ENCODE results near the gene ATP6V0C. TPM values are rescaled to one million over a fixed set of nuclear protein-coding genes. Genes with fewer than 3 reads are reported as not detected.
A peak's percentile ranks its signal among the peaks of the same experiment; 100 is the strongest.

The ATP6V0C gene
- total RNA-seq, 8 experiments from 2014 or later, result 24.7 to 75.3 (median 47.4) TPM

DNA sequence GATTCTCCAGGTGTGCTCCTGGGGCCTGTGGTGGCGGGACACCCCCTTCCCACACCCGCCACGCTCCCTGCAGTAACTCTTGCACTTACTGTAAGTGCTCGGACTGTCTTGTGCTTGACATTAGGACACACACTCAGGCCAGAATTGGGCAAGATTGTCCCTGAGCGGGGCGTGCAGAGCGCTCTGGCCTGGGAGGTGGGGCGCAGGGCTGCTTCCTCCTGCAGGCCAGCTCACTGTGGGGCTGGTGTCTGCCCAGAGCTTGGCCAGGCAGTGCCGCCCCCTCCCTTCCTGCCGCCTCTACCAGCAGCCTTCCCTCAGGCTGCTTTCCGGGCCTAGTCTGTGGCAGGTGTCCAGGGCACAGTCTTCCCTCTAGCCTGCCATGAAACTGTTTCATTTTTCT lies 6.1 kb upstream of the ATP6V0C start:
- 98 to 100% (median 100%) methylated on average over 1 to 6 of the region's 11 CpGs; no CpG with 5 or more reads in 7 of the 10 experiments for WGBS, 10 experiments
- H3K27ac ChIP-seq, result no peak overlapping the region
- in situ Hi-C loops (cut with MboI; ENCODE audit: low pct_unique_long_range_greater_than_20kb in 2 of 9, low sequenced_read_pairs in 9 of 9, unreplicated experiment in 9 of 9), result no loop called here
- H3K4me1 ChIP-seq (replicated peaks in 1 of 2), result peaks cover 13 to 16% of the 10 kb centered on the region in 2 donors
- no peak overlapping the region for H3K4me3 ChIP-seq
- no peak for ATAC-seq (replicated peaks in 6 of 8)

DNA sequence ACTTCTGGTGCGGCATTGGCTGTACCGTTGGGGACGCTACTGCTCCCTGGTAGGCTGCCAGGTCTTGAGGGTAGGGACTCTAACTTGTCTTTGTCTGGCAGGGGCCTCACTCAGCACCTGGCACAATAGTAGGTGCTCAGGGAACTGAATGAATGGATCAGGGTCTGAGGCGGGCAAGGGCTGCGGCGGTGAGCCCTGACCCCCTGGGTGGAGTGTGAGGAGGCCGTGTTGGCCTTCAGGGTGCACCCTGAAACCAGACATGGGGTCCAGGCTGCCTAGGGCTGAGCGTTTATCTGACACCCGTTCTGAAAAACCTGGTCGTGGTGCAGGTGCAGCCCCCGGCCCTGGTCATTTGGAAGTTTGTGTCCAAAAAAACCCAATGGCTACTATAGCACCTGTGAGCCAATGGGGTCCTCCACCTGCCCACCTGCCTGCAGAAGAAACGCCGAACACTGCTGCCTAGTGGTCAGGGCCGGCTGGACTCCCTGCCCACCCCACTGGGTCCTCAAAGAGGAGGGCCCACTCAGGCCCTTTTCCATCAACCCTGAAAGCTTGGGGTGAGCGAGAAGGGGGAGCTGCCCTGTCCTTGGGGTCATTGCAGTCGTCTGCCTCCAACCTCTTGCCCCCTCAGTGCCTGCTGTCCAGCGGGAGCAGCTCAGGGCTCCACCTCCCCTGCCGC lies 4.9 kb upstream of the ATP6V0C start:
- Histone ChIP-seq H3K4me3 (no peak overlapping the region), H3K4me1 (replicated peaks in 1 of 2) (peaks cover 17% of the 10 kb centered on the region in 2 donors), H3K27ac (no peak overlapping the region)
- in situ Hi-C loops (cut with MboI; ENCODE audit: low pct_unique_long_range_greater_than_20kb in 2 of 9, low sequenced_read_pairs in 9 of 9, unreplicated experiment in 9 of 9), result no loop called here
- WGBS, 10 experiments, result 79 to 100% (median 94%) methylated on average over 1 to 11 of the region's 18 CpGs; no CpG with 5 or more reads in 6 of the 10 experiments
- ATAC-seq (replicated peaks in 6 of 8), result no peak

DNA sequence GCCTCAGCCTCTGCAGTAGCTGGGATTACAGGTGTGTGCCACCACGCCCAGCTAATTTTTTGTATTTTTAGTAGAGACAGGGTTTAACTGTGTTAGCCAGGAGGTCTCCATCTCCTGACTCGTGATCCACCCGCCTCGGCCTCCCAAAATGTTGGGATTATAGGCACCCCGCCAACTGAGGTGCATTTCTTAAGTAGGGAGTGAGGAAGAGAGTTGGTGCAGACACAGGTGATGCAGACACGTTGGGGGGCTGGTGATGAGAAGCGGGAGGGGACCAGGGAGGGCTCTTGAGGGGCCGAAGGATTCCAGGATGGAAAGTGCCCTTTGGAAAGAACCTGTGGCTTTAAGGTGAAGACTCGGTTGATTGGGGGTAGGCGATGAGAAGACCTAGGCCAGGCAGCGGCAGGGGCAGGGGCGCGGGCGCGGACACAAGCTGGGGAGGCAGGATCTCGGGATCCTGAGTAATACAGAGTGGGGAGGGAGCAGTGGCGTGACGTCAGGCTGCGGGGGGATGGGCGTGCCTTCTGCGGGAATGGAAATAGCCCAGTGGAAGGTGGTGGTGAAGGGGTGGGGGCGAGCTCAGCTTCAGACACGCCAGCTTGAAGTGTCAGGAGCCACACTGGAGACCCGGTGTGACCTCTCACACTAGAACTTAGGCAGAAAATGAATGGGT lies 2.5 kb upstream of the ATP6V0C start:
- 20 to 100% (median 47%) methylated on average over 1 to 3 of the region's 24 CpGs; no CpG with 5 or more reads in 7 of the 10 experiments for WGBS, 10 experiments
- in situ Hi-C loops (cut with MboI; ENCODE audit: low pct_unique_long_range_greater_than_20kb in 2 of 9, low sequenced_read_pairs in 9 of 9, unreplicated experiment in 9 of 9), result no loop called here
- Histone ChIP-seq H3K4me3 (no peak overlapping the region), H3K4me1 (replicated peaks in 1 of 2) (peaks cover 26 to 28% of the 10 kb centered on the region in 2 donors), H3K27ac (no peak overlapping the region)
- peak in 7 of 8 experiments; percentile 5 to 26 (median 16) for ATAC-seq (replicated peaks in 6 of 8)

DNA sequence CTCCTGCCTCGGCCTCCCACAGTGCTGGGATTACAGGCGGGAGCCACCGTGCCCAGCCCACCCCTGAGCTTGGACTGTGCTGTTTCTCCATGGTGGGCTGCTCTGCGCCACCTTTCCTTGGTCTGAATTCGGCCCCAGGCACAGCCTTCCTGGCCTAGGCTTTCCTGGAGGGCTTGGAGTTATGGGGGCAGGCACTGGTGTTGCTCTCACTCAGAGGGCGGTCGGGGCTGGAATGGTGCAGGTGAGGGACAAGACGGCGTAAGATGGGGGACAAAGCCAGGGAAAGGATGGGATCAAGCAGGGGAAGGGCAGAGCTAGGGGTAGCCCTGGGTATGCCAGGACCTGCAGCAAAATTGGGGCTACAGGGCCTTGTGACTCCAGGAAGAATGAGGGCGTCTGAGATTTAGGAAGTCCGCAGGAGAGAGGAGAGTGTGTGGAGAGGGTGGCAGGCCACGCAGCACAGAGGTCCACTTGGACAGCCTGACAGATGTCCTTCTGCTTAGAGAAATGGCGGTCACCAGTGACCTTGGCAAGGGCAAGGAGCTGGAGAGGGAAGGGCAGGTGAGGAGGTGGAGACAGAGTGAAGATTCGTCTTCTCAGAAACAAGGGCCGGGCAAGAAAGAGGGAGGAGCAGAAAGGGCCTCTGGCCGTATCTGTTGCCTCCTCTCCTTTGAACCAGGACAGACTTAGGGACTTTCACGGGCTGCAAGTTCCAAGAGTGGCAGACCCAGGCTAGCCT lies 1.6 kb upstream of the ATP6V0C start:
- H3K4me3 ChIP-seq, result no peak overlapping the region
- in situ Hi-C loops (cut with MboI; ENCODE audit: low pct_unique_long_range_greater_than_20kb in 2 of 9, low sequenced_read_pairs in 9 of 9, unreplicated experiment in 9 of 9), result no loop called here
- peaks cover 26 to 28% of the 10 kb centered on the region in 2 donors for H3K4me1 ChIP-seq (replicated peaks in 1 of 2)
- WGBS, 10 experiments, result 83 to 100% (median 100%) methylated on average over 1 to 5 of the region's 17 CpGs; no CpG with 5 or more reads in 5 of the 10 experiments
- ATAC-seq (replicated peaks in 6 of 8), result no peak
- no peak overlapping the region for H3K27ac ChIP-seq

DNA sequence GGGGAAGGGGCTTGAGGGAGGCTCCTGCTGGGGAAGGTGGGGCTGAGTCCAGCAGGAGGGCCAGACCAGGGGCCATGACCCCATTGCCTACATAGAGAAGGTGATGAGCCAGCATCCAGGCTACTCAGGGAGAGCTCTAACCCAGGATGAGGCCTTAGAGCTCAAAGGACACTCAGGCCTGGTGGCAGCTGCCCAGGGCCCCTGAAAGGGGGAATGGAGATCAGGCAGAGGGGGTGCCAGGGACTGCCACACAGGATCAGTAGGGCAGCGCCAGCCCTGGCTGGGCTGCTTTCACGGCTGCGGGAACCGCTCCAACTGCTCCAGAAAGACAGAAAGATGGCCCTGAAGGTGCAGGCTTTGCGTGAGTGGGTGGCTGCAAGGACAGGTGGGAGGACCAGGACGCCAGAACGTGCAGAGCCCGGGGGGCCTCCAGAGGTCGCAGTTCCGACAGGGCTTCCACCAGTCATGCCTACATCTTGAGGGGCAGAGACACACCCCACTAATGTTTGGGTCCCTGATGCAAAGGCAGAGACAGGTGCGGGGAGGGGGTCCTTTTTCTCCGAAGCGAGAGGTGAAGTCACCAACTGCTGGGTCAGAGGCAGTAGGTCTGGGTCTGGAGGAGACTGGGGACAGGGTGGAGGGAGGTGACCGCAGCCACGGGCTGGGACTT lies 882 bp upstream of the ATP6V0C start:
- peak overlapping the region; percentile 99 for H3K27ac ChIP-seq

DNA sequence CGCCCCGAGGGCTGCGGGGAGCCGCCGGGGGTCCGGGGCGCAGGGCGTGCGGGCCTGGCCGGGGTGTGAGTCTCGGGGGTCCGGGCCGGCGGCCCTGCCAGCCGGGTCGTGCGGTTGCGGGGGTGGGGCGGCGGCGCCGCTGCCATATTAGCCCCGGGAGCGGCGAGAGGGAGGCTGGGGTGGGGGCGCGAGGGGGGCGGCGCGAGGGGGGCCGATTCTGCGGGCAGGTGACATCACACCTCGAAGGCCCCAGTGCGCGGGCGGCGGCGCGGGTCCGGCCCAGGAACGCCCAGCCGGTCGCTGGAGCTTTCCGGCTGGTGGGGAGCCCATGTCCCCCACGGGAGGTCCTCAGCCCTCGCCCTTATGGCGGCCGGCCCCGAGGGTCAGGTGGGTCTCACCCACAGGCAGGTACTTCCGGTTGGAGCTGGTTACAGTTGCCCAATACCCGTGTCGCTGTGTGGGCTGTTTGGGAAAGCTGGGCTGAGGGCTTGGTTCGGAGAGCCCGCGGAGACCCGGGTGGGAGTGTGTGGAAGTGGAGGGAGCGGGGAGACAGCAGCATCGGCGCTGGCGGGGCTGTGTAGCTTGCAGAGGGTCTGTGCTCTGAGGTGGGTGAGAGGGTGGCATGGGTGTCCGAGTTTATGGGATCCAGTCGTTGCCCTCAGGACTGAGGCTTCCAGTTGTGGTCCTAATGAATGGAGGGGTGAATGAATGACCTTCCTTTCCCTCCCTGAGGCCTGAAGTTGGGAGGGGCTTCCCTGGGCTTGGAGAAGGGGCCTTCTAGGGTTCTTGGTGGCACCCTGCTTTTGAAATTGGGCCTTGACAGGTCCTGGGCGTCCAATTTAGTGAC lies 804 bp downstream of the ATP6V0C start:
- Histone ChIP-seq H3K27ac (peak overlapping the region; percentile 99), H3K4me3 (peak overlapping the region; percentile 80 to 100 (median 93)), H3K4me1 (replicated peaks in 1 of 2) (peaks cover 28% of the 10 kb centered on the region in 2 donors)
- ATAC-seq (replicated peaks in 6 of 8), result peak in 4 of 8 experiments; percentile 0 to 2 (median 0)
- 0 to 24% (median 0%) methylated on average over 2 to 7 of the region's 63 CpGs; no CpG with 5 or more reads in 5 of the 10 experiments for WGBS, 10 experiments
- in situ Hi-C loops (cut with MboI; ENCODE audit: low pct_unique_long_range_greater_than_20kb in 2 of 9, low sequenced_read_pairs in 9 of 9, unreplicated experiment in 9 of 9), result no loop called here

More for the DNA sequence above, 882 bp upstream of the ATP6V0C start:
- 12 to 90% (median 50%) methylated on average over 2 to 5 of the region's 15 CpGs; no CpG with 5 or more reads in 5 of the 10 experiments for WGBS, 10 experiments
- Histone ChIP-seq H3K4me3 (peak overlapping the region; percentile 80 to 100 (median 93)), H3K4me1 (replicated peaks in 1 of 2) (peaks cover 26 to 28% of the 10 kb centered on the region in 2 donors)
- in situ Hi-C loops (cut with MboI; ENCODE audit: low pct_unique_long_range_greater_than_20kb in 2 of 9, low sequenced_read_pairs in 9 of 9, unreplicated experiment in 9 of 9), result no loop called here
- peak in 3 of 8 experiments; percentile 0 to 2 (median 1) for ATAC-seq (replicated peaks in 6 of 8)

DNA sequence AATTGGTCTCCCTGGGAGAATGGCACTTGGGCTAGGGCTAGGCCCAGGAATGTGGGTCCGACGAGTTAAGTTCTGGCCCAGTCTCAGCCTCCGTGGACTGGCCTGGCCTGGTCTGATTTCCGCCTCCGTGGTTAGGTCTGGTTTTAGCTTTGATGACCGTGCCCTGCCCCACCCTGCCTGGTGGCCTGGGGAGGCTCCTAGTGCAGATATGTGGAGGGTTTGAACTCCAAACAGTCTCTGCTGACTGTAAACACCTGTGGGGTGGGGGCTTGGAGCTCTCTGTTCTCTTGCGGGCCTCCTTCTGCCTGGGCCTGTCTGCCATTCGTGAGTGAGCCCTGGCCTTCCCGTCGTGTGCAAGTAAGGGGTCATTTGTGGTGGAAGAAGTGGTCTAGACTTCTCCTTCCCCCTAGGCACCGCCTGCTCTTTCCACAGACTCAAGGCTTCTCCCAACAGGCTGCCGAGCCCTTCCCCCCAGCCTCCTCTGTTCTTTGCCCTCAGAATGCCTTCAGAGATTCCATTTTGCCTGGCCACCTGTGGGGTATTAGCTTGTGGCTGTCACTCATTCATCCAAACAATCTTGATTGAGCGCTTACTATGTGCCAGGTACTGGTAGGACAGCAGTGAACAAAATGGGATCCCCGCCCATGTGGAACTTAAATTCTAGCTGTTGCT lies 1.6 kb downstream of the ATP6V0C start:
- Histone ChIP-seq H3K27ac (peak overlapping the region in 1 of 2 donors; percentile 99), H3K4me3 (peak overlapping the region; percentile 80 to 100 (median 93)), H3K4me1 (replicated peaks in 1 of 2) (peaks cover 28 to 30% of the 10 kb centered on the region in 2 donors)
- in situ Hi-C loops (cut with MboI; ENCODE audit: low pct_unique_long_range_greater_than_20kb in 2 of 9, low sequenced_read_pairs in 9 of 9, unreplicated experiment in 9 of 9), result no loop called here
- peak in 2 of 8 experiments; percentile 3 to 5 for ATAC-seq (replicated peaks in 6 of 8)
- WGBS, 10 experiments, result 0 to 70% (median 63%) methylated on average over 1 to 8 of the region's 14 CpGs; no CpG with 5 or more reads in 4 of the 10 experiments

DNA sequence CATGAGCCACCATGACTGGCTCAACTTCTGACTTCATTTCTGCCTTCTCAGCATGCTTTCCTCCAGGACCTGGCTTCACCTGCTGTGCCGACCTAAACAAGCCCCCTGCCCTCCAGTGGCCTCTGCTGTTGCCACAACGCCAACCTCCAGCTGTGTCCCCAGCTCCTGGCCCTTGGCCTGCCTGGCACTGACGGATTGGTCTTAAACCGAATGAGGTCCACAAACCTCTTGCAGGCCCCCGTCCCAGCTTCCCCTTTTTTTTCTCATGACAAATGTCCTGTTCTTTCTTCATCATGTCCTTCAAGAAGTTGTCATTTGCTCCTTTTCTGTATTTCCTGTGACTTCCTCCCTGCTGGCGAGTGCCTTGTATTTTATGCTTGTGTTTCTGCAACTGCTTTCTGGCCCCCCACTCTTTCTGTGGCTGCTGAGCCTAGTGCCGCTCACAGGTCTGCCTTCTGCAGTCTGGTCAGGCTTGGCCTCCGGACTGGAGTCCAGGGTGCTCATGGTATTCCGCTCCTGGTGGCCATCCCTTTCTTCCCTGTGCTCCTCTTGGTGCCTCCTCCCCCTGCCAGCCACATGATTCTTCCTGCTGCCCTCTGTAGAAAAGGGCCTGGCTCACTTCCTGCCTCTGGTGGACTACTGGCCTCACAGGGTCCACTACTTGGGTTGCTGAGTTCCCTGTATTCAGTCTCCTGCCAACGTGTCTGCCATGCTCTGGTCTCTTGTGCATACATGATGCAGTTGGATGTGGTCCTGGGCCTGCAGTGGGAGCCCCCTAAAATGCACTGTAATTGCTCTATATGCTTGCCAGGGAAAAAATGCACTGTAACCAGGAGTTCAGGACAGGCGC lies 2.9 kb downstream of the ATP6V0C start:
- Histone ChIP-seq H3K4me1 (replicated peaks in 1 of 2) (peaks cover 28 to 32% of the 10 kb centered on the region in 2 donors), H3K4me3 (no peak overlapping the region), H3K27ac (no peak overlapping the region)
- WGBS, 10 experiments, result 41 to 100% (median 75%) methylated on average over 1 to 6 of the region's 11 CpGs; no CpG with 5 or more reads in 1 of the 10 experiments
- ATAC-seq (replicated peaks in 6 of 8), result no peak
- in situ Hi-C loops (cut with MboI; ENCODE audit: low pct_unique_long_range_greater_than_20kb in 2 of 9, low sequenced_read_pairs in 9 of 9, unreplicated experiment in 9 of 9), result no loop called here

DNA sequence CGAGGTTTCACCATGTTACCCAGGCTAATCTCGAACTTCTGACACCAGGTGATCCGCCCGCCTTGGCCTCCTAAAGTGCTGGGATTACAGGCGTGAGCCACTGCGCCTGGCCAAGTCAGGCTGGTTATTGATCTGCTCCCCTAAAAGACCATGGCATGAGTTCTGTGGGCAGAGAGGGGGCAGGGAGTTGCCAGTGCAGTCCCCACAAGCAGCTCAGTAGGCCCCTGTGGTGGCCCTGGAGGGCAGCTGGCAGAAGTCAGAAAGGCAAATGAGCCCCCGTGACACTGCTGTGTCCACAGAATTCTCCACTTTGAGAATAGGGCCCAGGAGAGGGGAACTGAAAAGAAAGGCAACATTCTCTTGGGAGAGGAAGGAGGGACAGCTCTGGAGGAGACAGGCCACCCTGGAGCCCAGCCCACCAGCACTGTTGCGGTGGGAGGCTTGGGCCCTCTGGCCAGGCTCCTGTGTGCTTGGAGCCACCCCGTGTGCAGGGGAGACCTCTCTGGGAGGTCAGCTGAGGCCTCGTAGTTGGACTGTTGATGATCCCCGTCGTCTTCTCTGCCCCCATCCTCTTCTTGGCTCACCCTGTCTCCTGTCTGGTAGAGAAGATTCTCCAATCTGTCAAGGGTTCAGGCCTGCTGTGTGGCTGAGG lies 4.3 kb downstream of the ATP6V0C start:
- in situ Hi-C loops (cut with MboI; ENCODE audit: low pct_unique_long_range_greater_than_20kb in 2 of 9, low sequenced_read_pairs in 9 of 9, unreplicated experiment in 9 of 9), result no loop called here
- Histone ChIP-seq H3K4me1 (replicated peaks in 1 of 2) (peaks cover 17 to 20% of the 10 kb centered on the region in 2 donors), H3K27ac (no peak overlapping the region), H3K4me3 (no peak overlapping the region)
- ATAC-seq (replicated peaks in 6 of 8), result no peak
- 70 to 100% (median 91%) methylated on average over 2 to 11 of the region's 12 CpGs; no CpG with 5 or more reads in 5 of the 10 experiments for WGBS, 10 experiments

DNA sequence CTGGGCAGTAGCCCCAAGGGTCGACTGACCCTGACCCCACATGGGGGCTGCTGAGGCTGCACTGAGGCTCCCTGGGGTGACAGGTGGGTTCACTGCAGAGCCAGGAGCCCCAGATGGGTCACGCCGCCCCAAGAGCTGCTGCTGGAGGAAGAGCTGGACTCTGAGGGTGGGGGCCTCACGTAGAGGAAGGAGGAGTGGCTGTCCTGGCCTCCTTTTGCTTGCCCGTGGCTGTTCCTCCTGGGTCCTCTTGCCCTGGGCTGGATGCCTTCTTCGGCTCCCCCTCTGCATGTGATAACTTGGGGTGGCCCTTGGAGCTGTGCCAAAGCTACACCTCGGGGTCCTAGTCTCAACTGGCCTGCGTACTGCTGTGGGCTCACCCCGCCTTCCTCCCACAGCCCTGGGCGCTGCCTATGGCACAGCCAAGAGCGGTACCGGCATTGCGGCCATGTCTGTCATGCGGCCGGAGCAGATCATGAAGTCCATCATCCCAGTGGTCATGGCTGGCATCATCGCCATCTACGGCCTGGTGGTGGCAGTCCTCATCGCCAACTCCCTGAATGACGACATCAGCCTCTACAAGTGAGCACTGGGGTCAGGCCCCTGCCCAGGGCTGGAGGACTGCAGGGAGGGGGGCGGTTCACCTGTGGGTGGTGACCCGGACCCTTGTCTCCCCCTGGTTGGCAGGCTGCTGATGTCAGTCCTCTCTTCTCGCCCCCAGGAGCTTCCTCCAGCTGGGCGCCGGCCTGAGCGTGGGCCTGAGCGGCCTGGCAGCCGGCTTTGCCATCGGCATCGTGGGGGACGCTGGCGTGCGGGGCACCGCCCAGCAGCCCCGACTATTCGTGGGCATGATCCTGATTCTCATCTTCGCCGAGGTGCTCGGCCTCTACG lies 5.3 kb downstream of the ATP6V0C start:
- ATAC-seq (replicated peaks in 6 of 8), result peak in 4 of 8 experiments; percentile 0 to 2 (median 2)
- in situ Hi-C loops (cut with MboI; ENCODE audit: low pct_unique_long_range_greater_than_20kb in 2 of 9, low sequenced_read_pairs in 9 of 9, unreplicated experiment in 9 of 9), result no loop called here
- Histone ChIP-seq H3K4me3 (peak overlapping the region in 1 of 5 donors; percentile 8), H3K27ac (peak overlapping the region in 1 of 2 donors; percentile 85), H3K4me1 (replicated peaks in 1 of 2) (peaks cover 16 to 19% of the 10 kb centered on the region in 2 donors)
- WGBS, 10 experiments, result 72 to 100% (median 89%) methylated on average over 1 to 9 of the region's 39 CpGs; no CpG with 5 or more reads in 6 of the 10 experiments

Data from motor neuron (in vitro differentiated cells).